Measurements from ENCODE around the gene CCAR1. TPM values are rescaled to one million over a fixed set of nuclear protein-coding genes. Genes with fewer than 3 reads are reported as not detected.

CCAR1 gene
- total RNA-seq, 6 experiments from 2014 or later = 16.9 to 30.6 (median 22.4) TPM

GRCh38 chr10:68752711-68753350, 31.8 kb downstream of the CCAR1 start:
- WGBS (ENCODE audit: insufficient coverage, low coverage, low lambda C conversion rate, missing lambda C conversion rate) = 61% methylated on average over 2 of the region's 2 CpGs
- no peak for ATAC-seq
- DNase-seq = no peak
- Histone ChIP-seq H3K4me1 (no peaks in the 10 kb centered on the region), H3K36me3 (peaks cover 22 to 100% (median 59%) of the 10 kb centered on the region in 4 donors), H3K4me3 (no peak overlapping the region), H3K27ac (no peak overlapping the region), H3K9me3 (no peaks in the 10 kb centered on the region), H3K27me3 (no peaks in the 10 kb centered on the region)
- intact Hi-C loops (cut with DNase I) = no loop called here
- TF ChIP-seq POLR2A (IDR thresholded peaks at IDR 0.05) (no peak), CTCF (IDR thresholded peaks at IDR 0.05) (no peak)

GRCh38 chr10:68756246-68756645, 35.2 kb downstream of the CCAR1 start:
- Histone ChIP-seq H3K9me3 (no peaks in the 10 kb centered on the region), H3K27me3 (no peaks in the 10 kb centered on the region), H3K4me1 (peaks cover 0 to 3% (median 0%) of the 10 kb centered on the region in 4 donors), H3K27ac (no peak overlapping the region), H3K4me3 (no peak overlapping the region), H3K36me3 (peaks cover 17 to 94% (median 54%) of the 10 kb centered on the region in 4 donors)
- intact Hi-C loops (cut with DNase I) = no loop called here
- ATAC-seq (no peak), DNase-seq (no peak)
- no peak for TF ChIP-seq CTCF (IDR thresholded peaks at IDR 0.05)
- TF ChIP-seq POLR2A (IDR thresholded peaks at IDR 0.05) = no peak
- WGBS (ENCODE audit: insufficient coverage, low coverage, low lambda C conversion rate, missing lambda C conversion rate) = 91% methylated on average over 12 of the region's 12 CpGs

- no peak overlapping the region for H3K4me3 ChIP-seq
- intact Hi-C loops (cut with DNase I) = no loop called here
These were observed 35.7 kb downstream of the CCAR1 start for GRCh38 chr10:68756766-68757165.

GRCh38 chr10:68759223-68759863, 38.3 kb downstream of the CCAR1 start:
- Histone ChIP-seq H3K9me3 (no peaks in the 10 kb centered on the region), H3K4me3 (no peak overlapping the region), H3K4me1 (peaks cover 0 to 3% (median 0%) of the 10 kb centered on the region in 4 donors), H3K36me3 (peaks cover 6 to 80% (median 50%) of the 10 kb centered on the region in 4 donors), H3K27ac (no peak overlapping the region), H3K27me3 (no peaks in the 10 kb centered on the region)
- TF ChIP-seq CTCF (IDR thresholded peaks at IDR 0.05) = no peak
- WGBS (ENCODE audit: insufficient coverage, low coverage, low lambda C conversion rate, missing lambda C conversion rate) = 93% methylated on average over 4 of the region's 6 CpGs
- no peak for ATAC-seq
- intact Hi-C loops (cut with DNase I) = no loop called here
- no peak for DNase-seq

More at GRCh38 chr10:68756766-68757165, 35.7 kb downstream of the CCAR1 start:
- no peak for DNase-seq
- 88% methylated on average over 3 of the region's 3 CpGs for WGBS (ENCODE audit: insufficient coverage, low coverage, low lambda C conversion rate, missing lambda C conversion rate)
- H3K36me3 ChIP-seq = peaks cover 17 to 94% (median 52%) of the 10 kb centered on the region in 4 donors
- H3K27ac ChIP-seq = no peak overlapping the region
- H3K27me3 ChIP-seq = no peaks in the 10 kb centered on the region
- ATAC-seq = no peak
- H3K4me1 ChIP-seq = peaks cover 0 to 3% (median 0%) of the 10 kb centered on the region in 4 donors
- TF ChIP-seq POLR2A (IDR thresholded peaks at IDR 0.05) (no peak), CTCF (IDR thresholded peaks at IDR 0.05) (no peak)
- H3K9me3 ChIP-seq = no peaks in the 10 kb centered on the region
